Uterus (tissue), 4 donors: Measurements from ENCODE around the gene PCDHGA6. TPM values are rescaled to one million over a fixed set of nuclear protein-coding genes. Genes with fewer than 3 reads are reported as not detected.
"Not testable (repeated sequence)": the region's sequence is repeated elsewhere in the genome, so short reads cannot be mapped to it uniquely, and the experiment has no call there.

Experiments used
- DNase-seq, 2 donors: peaks; one replicate each; pipeline ENCODE4 v3.0.0-alpha.2; 2019 to 2020
- H3K27ac ChIP-seq, 2 donors: fragments of 200-600 bp; sonication (generic); 1 replicate in 1 of 2; 2 replicates in 1 of 2; pipeline ENCODE4 v1.5.1; 2016 to 2018
- H3K27me3 ChIP-seq, 2 donors: fragments of 200-600 bp; sonication (generic); one replicate each; pipeline ENCODE4 v1.5.1; 2018 to 2019; ENCODE audit warnings: control low read depth in 1 of 2
- H3K36me3 ChIP-seq, 2 donors: fragments of 200-600 bp; sonication (generic); one replicate each; pipeline ENCODE4 v1.5.1; 2019; ENCODE audit warnings: control low read depth in 1 of 2
- H3K4me1 ChIP-seq, 2 donors: fragments of 200-600 bp; sonication (generic); one replicate each; pipeline ENCODE4 v1.5.1; 2018 to 2019; ENCODE audit warnings: control low read depth in 1 of 2
- H3K4me3 ChIP-seq, 2 donors: fragments of 200-600 bp; sonication (generic); 1 replicate in 1 of 2; 2 replicates in 1 of 2; pipeline ENCODE4 v1.5.1; 2018 to 2019; ENCODE audit warnings: mild to moderate bottlenecking in 1 of 2
- H3K9me3 ChIP-seq, 2 donors: fragments of 200-600 bp; sonication (generic); one replicate each; pipeline ENCODE4 v1.5.1; 2019; ENCODE audit warnings: control low read depth in 1 of 2
- POLR2A ChIP-seq, 2 donors: fragments of 450-650 bp; IDR thresholded peaks; one replicate each; pipeline ENCODE4 v1.6.1; 2016; ENCODE audit warnings: antibody characterized with exemption in 2 of 2, mild to moderate bottlenecking in 1 of 2, moderate library complexity in 1 of 2
- intact Hi-C: fragments of 100-400 bp; cut with DNase I; formaldehyde crosslinking; loops from one replicate; pipeline ENCODE4 v1.15.1; 2023; ENCODE audit warnings: low total_unique reads
- total RNA-seq, 4 donors: library from RNA; depleted of rRNA in 3 of 4; stranded (reverse); fragments of >200 nt in 3 of 4; gene quantifications; one replicate each; pipeline versions ENCODE4 v1.1.0 to v1.2.4, GENCODE V29; 2014 to 2023
- TF ChIP-seq, protein P1 (sequence below), 4 experiments: fragments of 200-600 bp in 2 of 4; fragments of 450-650 bp in 2 of 4; sonication (generic) in 2 of 4; IDR thresholded peaks; one replicate each; pipeline ENCODE4 v1.5.1; 2016 to 2019; ENCODE audit warnings: antibody characterized with exemption in 4 of 4, mild to moderate bottlenecking in 2 of 4, moderate library complexity in 1 of 4
- donor health status: DM: yes; HTN: yes; CAD: no.

Gene PCDHGA6
- total RNA-seq, 4 donors from 2014 or later: 4.4 to 16.6 (median 14.3) TPM

- intact Hi-C loops: no loop called here
- H3K27ac ChIP-seq: no peak within 1 kb of the TSS
- H3K36me3 ChIP-seq: no peaks in the 10 kb centered on the region
- no peaks in the 10 kb centered on the region for H3K4me1 ChIP-seq
- TF ChIP-seq, protein P1, sequence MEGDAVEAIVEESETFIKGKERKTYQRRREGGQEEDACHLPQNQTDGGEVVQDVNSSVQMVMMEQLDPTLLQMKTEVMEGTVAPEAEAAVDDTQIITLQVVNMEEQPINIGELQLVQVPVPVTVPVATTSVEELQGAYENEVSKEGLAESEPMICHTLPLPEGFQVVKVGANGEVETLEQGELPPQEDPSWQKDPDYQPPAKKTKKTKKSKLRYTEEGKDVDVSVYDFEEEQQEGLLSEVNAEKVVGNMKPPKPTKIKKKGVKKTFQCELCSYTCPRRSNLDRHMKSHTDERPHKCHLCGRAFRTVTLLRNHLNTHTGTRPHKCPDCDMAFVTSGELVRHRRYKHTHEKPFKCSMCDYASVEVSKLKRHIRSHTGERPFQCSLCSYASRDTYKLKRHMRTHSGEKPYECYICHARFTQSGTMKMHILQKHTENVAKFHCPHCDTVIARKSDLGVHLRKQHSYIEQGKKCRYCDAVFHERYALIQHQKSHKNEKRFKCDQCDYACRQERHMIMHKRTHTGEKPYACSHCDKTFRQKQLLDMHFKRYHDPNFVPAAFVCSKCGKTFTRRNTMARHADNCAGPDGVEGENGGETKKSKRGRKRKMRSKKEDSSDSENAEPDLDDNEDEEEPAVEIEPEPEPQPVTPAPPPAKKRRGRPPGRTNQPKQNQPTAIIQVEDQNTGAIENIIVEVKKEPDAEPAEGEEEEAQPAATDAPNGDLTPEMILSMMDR (IDR thresholded peaks at IDR 0.05): peak in 3 of 4 experiments; percentile 31 to 41 (median 35)
- TF ChIP-seq POLR2A (IDR thresholded peaks at IDR 0.05): no peak
- H3K27me3 ChIP-seq: no peaks in the 10 kb centered on the region
- H3K4me3 ChIP-seq: peak within 1 kb of the TSS; percentile 0 to 25
- H3K9me3 ChIP-seq: peaks cover 3 to 56% of the 10 kb centered on the region in 2 donors
- DNase-seq: no peak
These were observed 35.0 kb upstream of the PCDHGA6 start, which contains the start of gene PCDHGA2 for GRCh38 chr5:141338538-141339306. TSS of gene PCDHGA2 (plus strand) at chr5:141338760.

GRCh38 chr5:141340781-141341354 is 32.8 kb upstream of the PCDHGA6 start:
- H3K4me3 ChIP-seq, H3K27ac ChIP-seq, H3K4me1 ChIP-seq, H3K36me3 ChIP-seq, H3K27me3 ChIP-seq, DNase-seq, intact Hi-C loops: not testable (repeated sequence)
- peaks cover 3 to 62% of the 10 kb centered on the region in 2 donors for H3K9me3 ChIP-seq

- no peak overlapping the region for H3K4me3 ChIP-seq
- no peaks in the 10 kb centered on the region for H3K36me3 ChIP-seq
- H3K9me3 ChIP-seq: peaks cover 3 to 61% of the 10 kb centered on the region in 2 donors
- no peak for TF ChIP-seq POLR2A (IDR thresholded peaks at IDR 0.05)
- no peak overlapping the region for H3K27ac ChIP-seq
- intact Hi-C loops: no loop called here
- no peaks in the 10 kb centered on the region for H3K27me3 ChIP-seq
- DNase-seq: no peak
- no peaks in the 10 kb centered on the region for H3K4me1 ChIP-seq
These were observed 30.9 kb upstream of the PCDHGA6 start for GRCh38 chr5:141342773-141343172.

DNA sequence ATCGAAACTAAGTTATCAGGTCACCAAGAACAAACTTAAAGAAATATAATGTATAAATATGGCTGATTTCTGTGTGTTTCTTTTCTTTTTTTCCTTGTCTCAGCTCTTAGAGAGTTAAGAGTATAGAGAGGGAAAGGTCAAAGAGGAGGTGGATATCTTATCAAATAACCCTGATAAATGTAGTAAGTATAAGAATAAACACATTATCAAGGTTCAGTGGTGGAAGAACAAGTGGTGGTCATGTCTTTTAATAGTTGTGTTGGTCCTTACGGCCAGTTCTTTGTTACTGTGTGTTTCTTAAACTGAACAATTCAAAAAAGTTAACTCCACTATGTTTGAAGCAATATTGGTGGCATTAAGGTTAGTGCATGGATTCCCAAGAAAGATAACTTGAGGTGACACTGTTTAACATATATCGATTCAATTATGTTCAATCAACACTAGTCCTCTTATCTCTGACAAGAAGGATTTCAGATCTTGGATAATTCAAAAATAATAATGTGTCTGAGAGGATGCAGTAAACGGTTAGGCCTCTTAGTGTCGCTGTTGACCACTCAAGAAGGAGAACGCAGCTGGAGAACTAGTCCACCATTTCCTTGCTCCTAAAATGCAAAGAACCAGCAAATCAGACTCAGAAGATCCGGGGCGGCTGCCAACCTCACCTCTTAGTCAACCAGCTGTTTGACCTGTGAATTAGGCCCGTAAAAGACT is 30.3 kb upstream of the PCDHGA6 start, which contains the start of gene PCDHGA3:
TSS of gene PCDHGA3 (plus strand) at position 588 of the 711 bp plus-strand sequence. CDS start 205 bp downstream, outside the sequence.
- no peaks in the 10 kb centered on the region for H3K27me3 ChIP-seq
- peaks cover 3 to 58% of the 10 kb centered on the region in 2 donors for H3K9me3 ChIP-seq
- no peaks in the 10 kb centered on the region for H3K4me1 ChIP-seq
- H3K36me3 ChIP-seq: no peaks in the 10 kb centered on the region
- peak within 1 kb of the TSS in 1 of 2 donors; percentile 5 for H3K4me3 ChIP-seq
- DNase-seq: no peak
- H3K27ac ChIP-seq: no peak within 1 kb of the TSS
- intact Hi-C loops: no loop called here
- TF ChIP-seq, protein P1 (IDR thresholded peaks at IDR 0.05): no peak
- no peak for TF ChIP-seq POLR2A (IDR thresholded peaks at IDR 0.05)

- Histone ChIP-seq H3K27ac (no peak overlapping the region), H3K9me3 (peaks cover 3 to 52% of the 10 kb centered on the region in 2 donors), H3K4me3 (peak overlapping the region in 1 of 2 donors; percentile 5), H3K36me3 (no peaks in the 10 kb centered on the region), H3K4me1 (no peaks in the 10 kb centered on the region), H3K27me3 (no peaks in the 10 kb centered on the region)
- TF ChIP-seq, protein P1 (IDR thresholded peaks at IDR 0.05): no peak
- TF ChIP-seq POLR2A (IDR thresholded peaks at IDR 0.05): no peak
- intact Hi-C loops: no loop called here
- DNase-seq: no peak
These were observed 29.7 kb upstream of the PCDHGA6 start for GRCh38 chr5:141343953-141344463.
